ENCODE results near the gene TLE2.

GRCh38 chr19:3014135-3014534 lies 14.9 kb downstream of the TLE2 start:
- TF ChIP-seq, protein P1, sequence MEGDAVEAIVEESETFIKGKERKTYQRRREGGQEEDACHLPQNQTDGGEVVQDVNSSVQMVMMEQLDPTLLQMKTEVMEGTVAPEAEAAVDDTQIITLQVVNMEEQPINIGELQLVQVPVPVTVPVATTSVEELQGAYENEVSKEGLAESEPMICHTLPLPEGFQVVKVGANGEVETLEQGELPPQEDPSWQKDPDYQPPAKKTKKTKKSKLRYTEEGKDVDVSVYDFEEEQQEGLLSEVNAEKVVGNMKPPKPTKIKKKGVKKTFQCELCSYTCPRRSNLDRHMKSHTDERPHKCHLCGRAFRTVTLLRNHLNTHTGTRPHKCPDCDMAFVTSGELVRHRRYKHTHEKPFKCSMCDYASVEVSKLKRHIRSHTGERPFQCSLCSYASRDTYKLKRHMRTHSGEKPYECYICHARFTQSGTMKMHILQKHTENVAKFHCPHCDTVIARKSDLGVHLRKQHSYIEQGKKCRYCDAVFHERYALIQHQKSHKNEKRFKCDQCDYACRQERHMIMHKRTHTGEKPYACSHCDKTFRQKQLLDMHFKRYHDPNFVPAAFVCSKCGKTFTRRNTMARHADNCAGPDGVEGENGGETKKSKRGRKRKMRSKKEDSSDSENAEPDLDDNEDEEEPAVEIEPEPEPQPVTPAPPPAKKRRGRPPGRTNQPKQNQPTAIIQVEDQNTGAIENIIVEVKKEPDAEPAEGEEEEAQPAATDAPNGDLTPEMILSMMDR (IDR thresholded peaks at IDR 0.05; ENCODE audit: insufficient read depth, low read length, poor library complexity, severe bottlenecking), result no peak
- no peak for TF ChIP-seq EZH2phosphoT487 (conservative IDR thresholded peaks at IDR 0.05; ENCODE audit: low read length)

Measured in SU-DHL-6 (cell line).